ENCODE data around the gene POLE. TPM values are rescaled to one million over a fixed set of nuclear protein-coding genes. Genes with fewer than 3 reads are reported as not detected.

The POLE gene
- total RNA-seq, 1 donor from 2014 or later, result 32.9 TPM

GRCh38 chr12:132689227-132689626, 2.1 kb upstream of the POLE start:
- H3K9me3 ChIP-seq (ENCODE audit: control insufficient read depth in 3 of 3, low read length in 3 of 3), result no peaks in the 10 kb centered on the region
- H3K36me3 ChIP-seq (ENCODE audit: control insufficient read depth in 3 of 3, insufficient read depth in 3 of 3, low read length in 3 of 3), result peaks cover 0 to 5% (median 2%) of the 10 kb centered on the region in 3 donors
- H3K9ac ChIP-seq (ENCODE audit: low read depth in 1 of 3, low read length in 3 of 3), result no peak overlapping the region
- no peak overlapping the region for H3K4me3 ChIP-seq (ENCODE audit: low read length in 3 of 3)
- no peaks in the 10 kb centered on the region for H3K27me3 ChIP-seq (ENCODE audit: control insufficient read depth in 3 of 3, insufficient read depth in 3 of 3, low read length in 3 of 3)
- no peak overlapping the region for H3K27ac ChIP-seq (ENCODE audit: low read depth, low read length)
- peaks cover 5 to 14% (median 8%) of the 10 kb centered on the region in 3 donors for H3K4me1 ChIP-seq (ENCODE audit: control insufficient read depth in 3 of 3, insufficient read depth in 3 of 3, low read length in 3 of 3)

DNA sequence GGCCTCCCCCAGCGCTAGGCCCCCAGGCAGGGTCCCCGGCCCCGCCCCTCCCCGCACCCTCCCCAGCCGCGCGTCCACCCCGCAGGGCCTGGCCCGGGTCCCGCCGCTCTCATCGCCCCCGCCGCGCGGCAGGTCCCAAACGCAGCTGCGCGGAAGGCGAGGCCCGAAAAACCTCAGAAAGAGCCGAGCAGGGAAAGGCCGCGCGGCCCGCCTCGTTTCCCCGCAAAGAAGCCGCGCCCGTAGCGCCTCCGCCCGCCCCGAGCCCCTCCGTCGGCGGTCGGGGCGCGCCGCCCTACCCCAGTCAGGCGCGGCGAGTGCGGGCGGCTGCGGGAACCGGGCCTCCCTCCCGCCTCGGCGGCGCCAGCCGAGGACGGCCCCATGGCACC, 324 bp downstream of the POLE start:
- Histone ChIP-seq H3K27ac (ENCODE audit: low read depth, low read length) (no peak overlapping the region), H3K27me3 (ENCODE audit: control insufficient read depth in 3 of 3, insufficient read depth in 3 of 3, low read length in 3 of 3) (no peaks in the 10 kb centered on the region)

GRCh38 chr12:132685400-132685799, 1.7 kb downstream of the POLE start:
- Histone ChIP-seq H3K27me3 (ENCODE audit: control insufficient read depth in 3 of 3, insufficient read depth in 3 of 3, low read length in 3 of 3) (no peaks in the 10 kb centered on the region), H3K27ac (ENCODE audit: low read depth, low read length) (no peak overlapping the region), H3K9me3 (ENCODE audit: control insufficient read depth in 3 of 3, low read length in 3 of 3) (no peaks in the 10 kb centered on the region), H3K4me1 (ENCODE audit: control insufficient read depth in 3 of 3, insufficient read depth in 3 of 3, low read length in 3 of 3) (peaks cover 5 to 14% (median 8%) of the 10 kb centered on the region in 3 donors), H3K36me3 (ENCODE audit: control insufficient read depth in 3 of 3, insufficient read depth in 3 of 3, low read length in 3 of 3) (peaks cover 0 to 5% (median 2%) of the 10 kb centered on the region in 3 donors), H3K4me3 (ENCODE audit: low read length in 3 of 3) (no peak overlapping the region), H3K9ac (ENCODE audit: low read depth in 1 of 3, low read length in 3 of 3) (no peak overlapping the region)

More for the DNA sequence above, 324 bp downstream of the POLE start:
- peak overlapping the region in 2 of 3 donors; percentile 62 to 79 for H3K9ac ChIP-seq (ENCODE audit: low read depth in 1 of 3, low read length in 3 of 3)
- H3K9me3 ChIP-seq (ENCODE audit: control insufficient read depth in 3 of 3, low read length in 3 of 3), result no peaks in the 10 kb centered on the region
- peak overlapping the region in 2 of 3 donors; percentile 67 for H3K4me3 ChIP-seq (ENCODE audit: low read length in 3 of 3)
- peaks cover 5 to 14% (median 8%) of the 10 kb centered on the region in 3 donors for H3K4me1 ChIP-seq (ENCODE audit: control insufficient read depth in 3 of 3, insufficient read depth in 3 of 3, low read length in 3 of 3)
- H3K36me3 ChIP-seq (ENCODE audit: control insufficient read depth in 3 of 3, insufficient read depth in 3 of 3, low read length in 3 of 3), result peaks cover 0 to 5% (median 2%) of the 10 kb centered on the region in 3 donors

DNA sequence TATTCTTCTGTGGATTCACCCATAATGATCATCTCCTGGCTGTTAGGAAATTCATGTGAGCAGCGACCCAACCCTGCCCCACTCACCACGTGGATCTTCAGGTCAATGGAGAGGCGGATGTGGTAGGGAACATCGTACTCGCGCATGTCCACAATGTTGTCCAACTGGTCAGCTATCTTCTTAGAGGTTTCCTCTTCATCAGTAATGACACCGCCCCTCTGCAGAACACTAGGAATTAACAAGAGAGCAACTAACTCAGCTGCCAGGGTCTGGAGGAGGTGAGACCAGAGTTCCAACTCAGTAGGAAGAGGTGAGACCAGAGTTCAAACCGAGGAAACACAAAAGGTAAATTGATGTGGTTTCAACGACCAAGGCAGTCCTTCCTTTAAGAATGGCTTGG, 9.7 kb downstream of the POLE start:
- Histone ChIP-seq H3K9me3 (ENCODE audit: control insufficient read depth in 3 of 3, low read length in 3 of 3) (no peaks in the 10 kb centered on the region), H3K4me1 (ENCODE audit: control insufficient read depth in 3 of 3, insufficient read depth in 3 of 3, low read length in 3 of 3) (no peaks in the 10 kb centered on the region), H3K9ac (ENCODE audit: low read depth in 1 of 3, low read length in 3 of 3) (no peak overlapping the region), H3K27ac (ENCODE audit: low read depth, low read length) (no peak overlapping the region), H3K36me3 (ENCODE audit: control insufficient read depth in 3 of 3, insufficient read depth in 3 of 3, low read length in 3 of 3) (peaks cover 41 to 51% (median 46%) of the 10 kb centered on the region in 3 donors), H3K27me3 (ENCODE audit: control insufficient read depth in 3 of 3, insufficient read depth in 3 of 3, low read length in 3 of 3) (no peaks in the 10 kb centered on the region), H3K4me3 (ENCODE audit: low read length in 3 of 3) (no peak overlapping the region)

DNA sequence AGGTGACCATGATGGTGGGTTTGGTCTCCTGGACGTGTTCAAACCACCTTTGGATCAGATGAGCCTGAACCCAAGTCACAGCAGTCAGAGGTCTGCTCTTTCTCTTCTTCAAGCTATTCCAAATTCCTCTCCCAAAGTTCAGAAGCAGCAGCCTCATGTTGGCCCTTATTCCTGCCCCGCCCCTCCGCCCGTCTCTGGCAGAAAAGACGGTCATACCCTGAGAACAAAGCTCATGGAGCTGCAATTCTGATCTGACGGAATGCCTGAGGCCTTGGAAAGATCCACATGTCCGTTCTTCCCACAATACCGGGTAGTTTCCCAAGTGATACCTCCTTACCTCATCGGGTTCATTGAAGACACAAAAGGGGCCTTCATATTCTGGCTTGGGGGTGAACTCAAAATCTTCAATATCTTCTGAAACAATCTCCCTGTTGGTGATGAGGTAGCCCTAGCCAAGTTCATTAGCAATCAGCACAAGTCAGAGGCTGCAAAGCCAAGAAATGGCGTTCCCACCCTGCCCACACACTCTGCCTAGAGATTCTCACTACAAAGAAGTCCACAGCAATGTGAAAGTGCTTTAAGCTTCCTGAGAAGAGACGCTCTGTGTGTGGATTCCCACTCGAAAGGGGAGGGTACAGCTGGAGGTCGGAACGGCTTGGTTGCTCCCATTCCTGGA, 11.2 kb downstream of the POLE start:
- Histone ChIP-seq H3K4me1 (ENCODE audit: control insufficient read depth in 3 of 3, insufficient read depth in 3 of 3, low read length in 3 of 3) (no peaks in the 10 kb centered on the region), H3K4me3 (ENCODE audit: low read length in 3 of 3) (no peak overlapping the region), H3K9ac (ENCODE audit: low read depth in 1 of 3, low read length in 3 of 3) (no peak overlapping the region), H3K9me3 (ENCODE audit: control insufficient read depth in 3 of 3, low read length in 3 of 3) (no peaks in the 10 kb centered on the region), H3K27ac (ENCODE audit: low read depth, low read length) (no peak overlapping the region), H3K36me3 (ENCODE audit: control insufficient read depth in 3 of 3, insufficient read depth in 3 of 3, low read length in 3 of 3) (peaks cover 48 to 60% (median 56%) of the 10 kb centered on the region in 3 donors), H3K27me3 (ENCODE audit: control insufficient read depth in 3 of 3, insufficient read depth in 3 of 3, low read length in 3 of 3) (no peaks in the 10 kb centered on the region)

- Histone ChIP-seq H3K9ac (ENCODE audit: low read depth in 1 of 3, low read length in 3 of 3) (no peak overlapping the region), H3K36me3 (ENCODE audit: control insufficient read depth in 3 of 3, insufficient read depth in 3 of 3, low read length in 3 of 3) (peaks cover 53 to 59% (median 58%) of the 10 kb centered on the region in 3 donors), H3K27me3 (ENCODE audit: control insufficient read depth in 3 of 3, insufficient read depth in 3 of 3, low read length in 3 of 3) (no peaks in the 10 kb centered on the region), H3K4me3 (ENCODE audit: low read length in 3 of 3) (no peak overlapping the region), H3K27ac (ENCODE audit: low read depth, low read length) (no peak overlapping the region), H3K9me3 (ENCODE audit: control insufficient read depth in 3 of 3, low read length in 3 of 3) (no peaks in the 10 kb centered on the region), H3K4me1 (ENCODE audit: control insufficient read depth in 3 of 3, insufficient read depth in 3 of 3, low read length in 3 of 3) (no peaks in the 10 kb centered on the region)
Measured at GRCh38 chr12:132674561-132674960, 12.6 kb downstream of the POLE start.

GRCh38 chr12:132673288-132674179, 13.6 kb downstream of the POLE start:
- Histone ChIP-seq H3K27me3 (ENCODE audit: control insufficient read depth in 3 of 3, insufficient read depth in 3 of 3, low read length in 3 of 3) (no peaks in the 10 kb centered on the region), H3K9ac (ENCODE audit: low read depth in 1 of 3, low read length in 3 of 3) (no peak overlapping the region), H3K4me1 (ENCODE audit: control insufficient read depth in 3 of 3, insufficient read depth in 3 of 3, low read length in 3 of 3) (no peaks in the 10 kb centered on the region), H3K27ac (ENCODE audit: low read depth, low read length) (no peak overlapping the region), H3K9me3 (ENCODE audit: control insufficient read depth in 3 of 3, low read length in 3 of 3) (no peaks in the 10 kb centered on the region), H3K36me3 (ENCODE audit: control insufficient read depth in 3 of 3, insufficient read depth in 3 of 3, low read length in 3 of 3) (peaks cover 55 to 59% (median 56%) of the 10 kb centered on the region in 3 donors), H3K4me3 (ENCODE audit: low read length in 3 of 3) (no peak overlapping the region)

GRCh38 chr12:132672678-132673077, 14.5 kb downstream of the POLE start:
- H3K36me3 ChIP-seq (ENCODE audit: control insufficient read depth in 3 of 3, insufficient read depth in 3 of 3, low read length in 3 of 3), result peaks cover 60 to 66% (median 61%) of the 10 kb centered on the region in 3 donors
- no peaks in the 10 kb centered on the region for H3K9me3 ChIP-seq (ENCODE audit: control insufficient read depth in 3 of 3, low read length in 3 of 3)
- no peak overlapping the region for H3K9ac ChIP-seq (ENCODE audit: low read depth in 1 of 3, low read length in 3 of 3)
- H3K4me1 ChIP-seq (ENCODE audit: control insufficient read depth in 3 of 3, insufficient read depth in 3 of 3, low read length in 3 of 3), result no peaks in the 10 kb centered on the region
- H3K27me3 ChIP-seq (ENCODE audit: control insufficient read depth in 3 of 3, insufficient read depth in 3 of 3, low read length in 3 of 3), result no peaks in the 10 kb centered on the region
- no peak overlapping the region for H3K27ac ChIP-seq (ENCODE audit: low read depth, low read length)
- H3K4me3 ChIP-seq (ENCODE audit: low read length in 3 of 3), result no peak overlapping the region

DNA sequence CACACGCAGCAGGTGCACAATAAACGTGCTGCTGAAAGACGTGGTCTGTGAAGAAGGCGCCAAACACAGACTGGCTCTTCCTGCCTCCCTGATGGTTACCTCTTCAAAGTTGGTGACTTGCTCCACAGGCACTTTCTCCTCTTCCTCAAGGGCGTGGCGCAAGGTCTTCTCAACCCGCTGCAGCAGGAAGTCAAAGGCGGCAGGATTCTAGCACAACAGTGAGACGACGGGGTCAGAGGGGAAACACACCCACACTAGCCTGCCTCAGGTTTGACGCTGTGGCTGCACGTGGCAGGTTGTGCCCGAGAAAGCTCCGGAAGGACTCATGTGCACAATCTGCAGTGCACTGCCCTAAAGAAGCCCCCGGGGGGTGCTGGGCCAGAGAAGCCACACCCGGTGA, 15.0 kb downstream of the POLE start:
- H3K27me3 ChIP-seq (ENCODE audit: control insufficient read depth in 3 of 3, insufficient read depth in 3 of 3, low read length in 3 of 3), result no peaks in the 10 kb centered on the region
- H3K27ac ChIP-seq (ENCODE audit: low read depth, low read length), result no peak overlapping the region
- H3K9ac ChIP-seq (ENCODE audit: low read depth in 1 of 3, low read length in 3 of 3), result no peak overlapping the region
- peaks cover 59 to 67% (median 61%) of the 10 kb centered on the region in 3 donors for H3K36me3 ChIP-seq (ENCODE audit: control insufficient read depth in 3 of 3, insufficient read depth in 3 of 3, low read length in 3 of 3)
- no peaks in the 10 kb centered on the region for H3K9me3 ChIP-seq (ENCODE audit: control insufficient read depth in 3 of 3, low read length in 3 of 3)
- no peak overlapping the region for H3K4me3 ChIP-seq (ENCODE audit: low read length in 3 of 3)
- H3K4me1 ChIP-seq (ENCODE audit: control insufficient read depth in 3 of 3, insufficient read depth in 3 of 3, low read length in 3 of 3), result no peaks in the 10 kb centered on the region

Measured in skeletal muscle tissue (tissue), 4 donors.